C1 segment of cervical spinal cord (tissue), 14 donors: ENCODE measurements around the gene TMEM72.
"Not testable (repeated sequence)": the region's sequence is repeated elsewhere in the genome, so short reads cannot be mapped to it uniquely, and the experiment has no call there.

Experiments
- DNase-seq, 14 donors: peaks; one replicate each; lab custom pipeline; 2025; lab: John Stamatoyannopoulos, UW

Gene TMEM72

DNA sequence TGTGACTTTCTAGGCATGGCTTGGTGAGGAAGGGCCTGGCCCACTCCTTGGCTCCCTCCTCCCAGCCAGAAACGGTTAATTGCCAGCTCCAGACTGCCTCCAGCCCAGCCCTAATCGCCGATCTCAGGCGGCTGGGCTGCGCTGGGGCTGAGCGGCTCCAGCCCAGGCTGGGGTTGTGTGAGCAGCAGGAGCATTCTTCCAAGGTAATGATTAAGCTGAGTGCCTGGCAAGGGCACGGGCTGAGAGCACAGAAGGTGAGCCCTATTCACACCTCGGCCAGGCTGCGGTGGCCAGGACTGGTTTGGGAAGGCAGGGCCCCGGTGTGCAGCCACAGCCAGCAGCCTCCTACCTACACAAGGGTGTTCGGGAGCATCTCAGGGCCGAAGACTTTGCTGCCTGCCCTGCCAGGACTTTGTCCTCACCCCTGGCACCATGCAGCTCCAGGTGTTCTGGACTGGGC is at the start of gene TMEM72:
Gene TMEM72 (plus strand): TSS at position 257 of the 460 bp plus-strand sequence. CDS start 176 bp downstream, at position 433.
- DNase-seq: no peak

DNA sequence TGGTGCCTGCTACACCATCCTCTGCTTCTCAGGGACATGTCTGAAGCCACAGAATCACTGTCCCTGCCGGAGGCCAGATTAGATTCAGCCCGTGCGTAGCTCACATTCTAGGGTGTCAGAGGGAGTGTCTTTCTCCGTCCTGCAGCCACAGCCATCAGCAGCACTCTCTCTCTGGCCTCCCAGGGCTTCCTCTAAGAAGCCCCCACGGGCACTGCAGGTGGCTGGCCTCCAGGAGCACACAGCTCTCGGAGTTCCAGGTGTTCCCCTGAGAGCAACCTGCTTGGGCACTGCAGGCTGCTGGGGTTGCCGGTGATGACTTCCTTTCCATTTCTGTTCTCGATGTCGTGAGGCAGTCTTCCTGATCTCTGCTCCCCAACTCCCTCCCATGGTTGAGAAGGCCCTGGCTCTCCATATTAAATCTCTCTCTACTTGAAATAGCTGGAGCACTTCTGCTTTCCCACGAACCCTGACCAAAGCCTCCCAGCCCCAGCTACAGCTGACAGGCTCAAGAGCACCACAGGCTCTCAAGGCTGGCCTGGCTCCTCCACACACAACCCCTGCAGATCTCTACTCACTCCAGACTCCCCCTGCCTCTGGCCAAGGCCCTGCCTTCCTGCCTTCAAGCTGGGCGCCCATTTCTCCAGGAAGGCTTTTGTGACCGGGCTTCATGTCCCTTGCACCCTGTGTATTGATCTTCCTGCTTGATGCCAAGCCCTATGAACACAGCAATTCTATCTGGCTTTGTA is 49.0 kb upstream of the TMEM72 start:
- DNase-seq: no peak

DNA sequence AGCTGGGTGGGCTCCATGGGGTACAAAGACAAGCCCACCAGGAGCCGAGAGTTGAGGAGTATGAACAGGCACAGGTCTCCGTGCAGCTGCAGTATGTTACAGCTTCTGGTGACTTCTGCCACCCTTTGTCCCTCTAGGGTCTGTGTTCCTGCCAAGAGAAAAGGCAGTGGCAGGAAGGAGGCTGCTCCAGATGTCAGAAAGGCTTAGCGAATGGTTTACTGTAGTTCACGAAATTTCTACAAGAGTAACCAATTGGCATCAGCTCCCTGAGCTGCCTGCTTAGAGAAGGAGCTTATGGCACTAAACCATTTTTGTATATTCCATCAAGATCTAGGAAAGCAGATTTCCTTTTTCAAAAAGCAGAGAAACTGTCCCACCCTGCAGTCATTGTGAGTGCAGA is 48.2 kb upstream of the TMEM72 start:
- no peak for DNase-seq

DNA sequence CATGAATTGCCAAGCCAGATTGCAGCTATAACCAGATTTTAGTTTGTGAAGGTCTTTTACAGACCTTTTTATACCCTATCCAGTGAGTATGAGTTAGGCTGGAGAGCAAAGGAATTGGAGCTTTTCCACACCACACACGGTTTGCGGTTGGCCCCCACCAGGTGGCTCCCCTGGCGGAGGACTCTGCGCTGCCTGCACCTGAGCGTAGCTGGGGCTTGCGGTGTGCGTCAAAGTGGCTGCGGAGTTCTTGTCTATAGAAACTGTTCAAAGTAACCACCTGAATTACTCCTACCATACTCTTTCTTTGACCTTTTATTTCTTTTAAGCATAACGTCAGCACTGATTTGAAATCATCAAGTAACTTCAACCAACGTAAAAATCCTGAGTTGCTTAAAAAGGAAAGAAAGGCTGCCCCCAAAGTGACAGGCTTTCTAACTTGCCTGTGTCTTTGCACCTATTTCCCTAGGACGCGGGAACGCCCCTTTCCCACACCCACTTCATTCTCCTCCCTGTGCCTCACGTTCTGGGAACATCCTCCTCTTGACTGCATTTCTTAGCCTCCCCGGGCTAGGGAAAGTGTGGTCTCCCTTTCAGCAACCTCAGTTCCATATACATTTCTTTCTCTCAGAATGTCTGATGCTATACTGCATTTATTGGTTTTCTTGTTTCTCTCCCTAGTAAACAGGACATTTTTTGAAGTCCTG is 47.6 kb upstream of the TMEM72 start:
- DNase-seq: no peak

DNA sequence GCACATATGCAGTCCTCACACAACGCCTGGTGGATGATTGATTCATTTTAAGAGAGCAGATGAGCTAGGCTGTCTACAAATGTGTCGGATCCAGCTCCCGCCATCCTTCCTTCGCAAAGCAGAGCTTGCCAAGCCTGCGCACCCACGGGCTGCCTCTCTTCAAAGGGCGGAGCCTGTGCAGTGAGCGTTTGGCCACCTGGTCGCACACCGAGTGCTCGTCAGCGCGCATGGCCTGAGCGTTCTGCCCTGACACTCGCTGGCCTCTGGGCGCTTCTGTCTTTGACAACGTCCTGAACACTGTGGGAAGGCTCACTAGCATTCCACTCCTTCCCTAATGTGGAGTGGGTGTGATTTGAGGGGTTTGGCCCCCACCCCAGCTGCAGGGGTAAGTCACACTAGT is 47.1 kb upstream of the TMEM72 start:
- DNase-seq: peak in 1 of 14 donors; percentile 66

DNA sequence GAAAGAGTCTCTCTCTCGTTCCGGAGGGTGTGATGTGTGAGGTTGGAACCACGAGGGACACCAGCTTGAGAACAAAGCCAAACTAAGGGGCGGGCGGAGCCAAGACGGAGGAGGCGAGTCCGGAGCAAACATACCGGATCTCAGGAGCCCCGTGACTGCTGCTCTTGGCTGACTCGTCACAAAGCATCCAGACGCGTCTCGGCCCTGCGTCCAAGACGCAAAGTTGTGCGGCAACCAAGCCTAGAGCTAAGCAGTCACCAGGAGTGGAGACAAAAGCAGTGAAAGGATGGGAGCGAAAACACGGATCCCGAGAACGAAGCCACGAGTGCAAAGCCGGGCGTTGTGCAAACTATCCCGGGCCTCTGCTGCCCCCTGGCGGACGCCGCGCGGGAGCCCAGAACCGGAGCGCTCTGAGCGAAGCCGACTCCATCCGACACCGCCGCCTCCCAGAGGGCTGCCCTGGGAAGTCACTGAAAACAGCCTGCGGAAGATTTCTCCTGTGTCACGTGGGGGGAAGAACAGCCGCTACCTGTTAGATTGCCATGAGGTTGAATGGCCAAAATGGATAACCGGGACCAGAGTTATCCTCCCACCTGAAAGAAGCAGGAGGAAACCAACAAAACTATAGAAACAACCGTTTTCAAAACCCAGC is 46.4 kb upstream of the TMEM72 start:
- DNase-seq: peak; percentile 22 to 89 (median 76)

DNA sequence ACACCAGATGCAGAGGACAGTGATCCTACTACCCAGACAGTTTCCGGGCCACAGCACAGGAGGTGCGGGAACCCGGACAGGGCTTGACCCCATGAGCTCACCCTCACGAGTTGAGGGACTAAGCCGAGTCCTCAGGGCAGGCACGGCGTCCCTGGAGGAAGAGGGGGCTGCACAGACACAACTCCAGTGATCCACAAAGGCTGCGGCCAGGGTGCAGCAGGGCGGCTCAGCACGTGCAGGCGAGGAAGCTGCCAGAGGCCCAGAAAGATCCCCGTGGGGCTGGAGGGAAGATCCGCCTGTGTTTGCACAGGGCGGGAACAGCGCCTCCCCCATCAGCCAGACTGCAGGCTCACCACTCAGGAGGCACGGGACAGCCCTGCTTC is 45.9 kb upstream of the TMEM72 start:
- no peak for DNase-seq

DNA sequence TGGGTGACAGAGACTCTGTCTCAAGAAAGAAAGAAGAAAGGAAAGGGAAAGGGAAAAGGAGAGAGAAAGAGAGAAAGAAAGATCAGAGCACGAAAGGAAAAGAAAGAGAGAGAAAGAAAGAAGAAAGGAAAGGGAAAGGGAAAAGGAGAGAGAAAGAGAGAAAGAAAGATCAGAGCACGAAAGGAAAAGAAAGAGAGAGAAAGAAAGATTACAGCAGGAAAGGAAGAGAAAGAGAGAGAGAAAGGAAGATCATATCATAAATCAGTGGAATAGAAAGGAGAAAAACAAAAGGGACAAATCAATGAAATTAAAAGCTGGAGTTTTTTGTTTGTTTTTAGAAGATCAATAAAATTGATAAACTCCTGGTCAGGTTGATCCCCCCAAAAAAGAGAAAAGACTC is 44.8 kb upstream of the TMEM72 start:
- not testable (repeated sequence) for DNase-seq

DNA sequence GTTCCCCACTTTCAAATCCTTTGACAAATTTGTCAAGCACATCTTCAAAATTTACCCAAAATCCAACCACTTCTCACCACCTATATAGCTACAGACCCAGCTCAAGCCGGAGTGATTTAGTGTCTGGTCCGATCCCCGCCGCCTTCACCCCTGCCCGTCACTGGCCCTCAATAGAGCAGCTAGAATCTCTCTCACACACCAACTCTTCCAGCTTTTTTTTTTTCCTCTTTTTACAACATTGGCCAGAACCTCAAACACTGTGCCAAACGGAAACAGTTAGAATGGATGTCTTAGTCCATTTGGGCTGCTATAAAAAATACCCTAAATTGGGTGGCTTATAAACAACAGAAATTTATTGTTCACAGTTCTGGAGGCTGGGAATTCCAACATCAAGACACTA is 41.1 kb upstream of the TMEM72 start:
- no peak for DNase-seq

DNA sequence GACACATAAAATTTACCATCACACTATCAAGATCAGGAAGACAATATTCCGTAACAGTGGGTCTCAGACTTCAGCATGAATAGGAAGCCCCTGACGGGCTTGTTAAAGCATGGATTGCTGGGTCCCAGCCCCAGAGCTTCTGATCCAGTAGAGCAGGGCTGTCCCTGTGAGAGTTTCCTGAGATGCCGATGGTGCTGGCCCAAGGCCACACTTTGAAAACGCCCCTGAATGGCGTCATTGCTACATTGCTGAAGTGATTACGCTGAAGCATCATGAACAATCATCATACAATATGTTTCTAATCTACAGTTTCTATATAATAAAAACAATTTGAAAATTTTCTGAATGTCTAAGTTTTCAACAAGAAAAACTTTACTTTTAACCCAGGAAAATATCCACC is 38.0 kb upstream of the TMEM72 start:
- no peak for DNase-seq

DNA sequence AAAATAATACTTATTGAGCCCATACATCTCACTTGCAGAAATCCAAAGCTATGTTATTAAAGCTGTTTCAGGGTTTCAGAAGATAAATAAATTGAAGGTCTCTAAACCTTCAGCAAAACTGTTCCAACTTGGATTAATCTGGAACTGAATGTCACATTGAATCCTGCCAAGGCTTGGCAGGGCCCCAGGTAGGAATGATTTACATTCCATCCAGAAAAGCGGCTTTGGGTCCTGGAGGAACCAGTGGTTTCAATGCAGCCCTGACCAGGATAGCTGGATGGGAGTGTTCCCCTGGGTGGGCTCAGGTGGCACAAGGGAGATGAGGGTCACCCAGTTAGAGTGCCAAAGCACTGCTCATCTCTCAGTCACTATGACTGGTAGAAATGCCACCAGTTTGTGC is 37.0 kb upstream of the TMEM72 start:
- no peak for DNase-seq

DNA sequence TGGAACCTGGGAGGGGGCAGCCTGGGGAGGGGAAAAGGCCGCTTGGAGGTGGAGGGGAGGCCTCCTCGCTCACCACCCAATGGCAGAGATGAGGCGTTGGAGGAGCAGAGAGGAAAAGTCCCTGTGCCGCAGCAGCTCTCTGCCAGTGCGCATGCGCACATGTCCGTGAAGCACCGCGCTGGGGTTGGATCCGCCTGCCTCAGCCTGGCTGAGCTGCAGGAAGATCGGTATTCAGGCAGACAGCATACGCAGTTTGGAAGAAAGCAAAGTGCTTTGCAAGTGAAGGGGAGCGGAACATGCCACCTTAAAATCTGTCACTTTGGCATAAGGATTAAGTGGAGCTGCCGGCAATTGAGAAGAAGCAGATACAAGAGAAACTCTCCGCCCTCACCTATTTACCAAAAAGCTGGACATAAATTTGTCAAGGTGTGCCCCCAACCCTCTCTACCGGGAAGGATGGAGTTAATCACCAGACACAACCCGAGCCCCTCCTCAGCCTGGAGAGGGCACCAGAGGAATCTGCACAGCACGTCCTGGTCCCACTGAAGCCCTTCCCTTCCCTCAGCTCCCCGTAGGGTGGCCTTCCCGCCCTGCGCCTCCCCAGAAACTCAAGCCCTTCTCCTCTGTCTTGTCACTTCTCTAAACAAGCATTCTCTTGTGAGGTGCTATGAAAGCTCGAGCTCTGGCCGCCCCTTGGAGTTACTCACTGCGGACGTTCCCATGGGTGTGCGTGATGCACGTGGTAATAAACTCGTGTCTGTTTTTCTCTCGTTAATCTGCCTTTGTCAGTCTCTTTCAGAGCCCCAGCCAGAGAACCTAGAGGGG is 32.2 kb upstream of the TMEM72 start:
- peak; percentile 31 to 94 (median 80) for DNase-seq

DNA sequence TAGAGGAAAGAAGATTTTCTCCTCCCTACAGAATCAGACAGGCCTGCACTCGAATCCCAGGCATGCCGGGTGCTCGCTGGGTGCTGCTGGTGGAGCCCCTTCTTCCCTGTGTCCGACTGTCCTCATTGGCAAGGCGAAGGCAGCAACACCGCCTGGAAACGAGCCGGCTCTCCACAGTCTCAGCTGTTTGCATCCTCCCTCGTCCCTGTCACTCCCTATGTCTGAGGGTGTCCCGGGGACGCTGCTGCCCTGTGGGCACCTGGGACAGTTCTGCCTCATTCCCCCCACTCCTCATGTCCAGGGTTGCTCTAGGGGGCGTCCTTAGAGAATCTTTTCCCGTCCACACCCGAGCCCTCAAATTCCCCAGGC is 31.6 kb upstream of the TMEM72 start:
- DNase-seq: no peak

DNA sequence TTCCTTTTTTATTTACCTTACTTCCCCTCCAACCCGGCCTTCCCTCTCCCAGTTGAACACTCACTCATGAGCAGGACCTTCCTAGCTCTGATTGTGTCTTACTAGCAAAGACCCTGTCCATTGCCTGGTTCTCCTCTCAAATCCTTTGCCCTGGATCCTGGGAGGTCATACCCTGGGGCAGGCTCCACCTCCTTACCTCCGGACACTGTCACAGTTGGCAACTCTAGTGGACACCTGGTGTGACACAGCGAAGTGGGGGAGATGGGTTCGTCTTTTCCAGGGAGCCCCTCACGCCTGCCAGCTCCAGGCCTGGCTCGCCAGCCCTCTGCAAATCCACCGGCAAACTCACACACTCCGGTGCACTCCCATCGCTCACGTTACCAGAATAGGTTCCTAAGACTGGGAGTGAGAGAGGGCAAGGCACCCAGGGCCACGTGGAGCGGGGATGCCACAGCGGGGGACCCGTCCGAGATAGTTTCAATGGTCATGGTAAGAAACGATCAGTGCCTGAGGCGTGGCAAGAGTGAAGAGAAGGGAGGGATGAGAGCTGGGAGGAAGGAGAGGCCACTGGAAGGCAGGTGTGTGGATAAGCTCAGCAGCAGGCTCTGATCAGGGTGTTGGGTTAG is 30.9 kb upstream of the TMEM72 start:
- peak in 1 of 14 donors; percentile 5 for DNase-seq

DNA sequence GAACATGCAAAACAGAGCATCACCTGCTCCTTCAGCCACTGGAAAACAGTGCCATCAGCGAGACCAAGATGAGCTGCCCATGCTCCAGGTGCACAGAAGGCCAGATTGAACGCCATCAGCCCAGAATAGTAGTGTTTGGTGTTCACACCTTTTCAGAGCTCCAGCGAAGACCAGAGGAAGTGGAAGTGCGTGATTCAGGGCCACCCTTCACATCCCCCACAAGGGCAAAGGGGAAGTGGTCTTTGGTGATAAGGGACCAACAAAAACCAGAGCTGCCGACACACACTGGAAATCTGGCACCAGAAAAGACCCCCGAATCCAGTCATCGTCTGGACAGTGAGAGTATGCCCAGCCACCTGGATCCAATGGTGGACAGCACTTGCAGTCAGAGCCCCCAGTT is 29.5 kb upstream of the TMEM72 start:
- DNase-seq: no peak

DNA sequence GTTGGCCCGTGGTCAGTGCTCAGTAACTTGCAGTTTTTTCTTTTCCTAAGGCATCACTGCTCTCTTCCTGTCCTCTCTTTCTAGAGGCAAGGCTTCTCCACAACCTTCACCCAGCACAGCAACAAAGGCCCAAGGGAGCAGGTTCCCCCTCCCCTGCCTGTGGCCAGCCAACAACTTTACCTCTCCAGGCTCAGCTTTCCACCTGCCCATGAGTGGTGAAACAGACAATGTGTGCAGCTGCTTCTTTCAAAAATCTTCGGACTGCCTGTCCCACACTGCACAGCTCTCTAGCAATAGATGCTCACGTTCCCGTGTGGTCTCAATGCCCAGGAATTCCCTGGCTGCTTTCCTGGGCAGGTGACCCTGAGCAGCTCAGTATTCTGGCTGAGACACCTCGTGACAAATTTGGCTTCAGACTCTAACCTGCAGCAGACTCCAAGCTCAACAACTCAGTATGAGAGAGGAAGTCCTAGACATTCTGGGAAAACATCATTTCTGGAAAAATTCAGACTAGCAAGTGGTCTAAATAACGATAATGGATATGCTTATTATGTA is 28.9 kb upstream of the TMEM72 start:
- DNase-seq: no peak

DNA sequence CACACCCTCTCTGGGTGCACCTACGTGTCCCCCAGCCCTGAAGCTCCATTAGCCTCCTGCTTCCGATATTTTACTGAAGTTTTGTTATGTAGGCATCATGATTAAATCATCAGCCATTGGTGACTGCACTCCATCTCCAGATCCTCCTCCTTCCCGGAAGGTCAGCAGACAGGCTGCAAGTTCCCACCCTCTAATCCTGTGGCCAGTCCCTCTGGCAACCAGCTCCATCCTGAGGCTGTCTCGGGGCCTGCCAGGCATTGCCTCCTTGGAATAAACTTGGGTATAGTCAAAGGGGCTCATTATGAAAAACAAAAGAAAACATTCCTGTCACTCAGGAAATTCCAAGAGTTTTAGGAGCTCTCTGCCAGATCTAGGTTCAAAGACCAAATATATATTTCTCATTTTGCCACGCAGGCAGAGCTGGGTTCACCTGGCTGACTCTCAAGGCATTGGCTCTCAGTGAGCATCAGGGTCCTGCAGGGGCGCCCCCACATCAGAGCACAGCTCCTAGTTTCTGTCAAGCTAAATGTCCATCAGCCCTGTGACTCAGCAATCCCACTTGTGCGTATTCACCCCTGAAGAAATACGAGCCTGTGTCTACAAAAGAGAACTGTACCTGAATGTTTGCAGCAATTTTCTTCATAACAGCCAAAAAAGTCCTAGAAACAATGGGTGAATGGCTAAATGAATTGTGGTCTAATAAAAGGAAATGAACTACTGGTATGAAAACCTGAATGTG is 27.4 kb upstream of the TMEM72 start:
- no peak for DNase-seq

DNA sequence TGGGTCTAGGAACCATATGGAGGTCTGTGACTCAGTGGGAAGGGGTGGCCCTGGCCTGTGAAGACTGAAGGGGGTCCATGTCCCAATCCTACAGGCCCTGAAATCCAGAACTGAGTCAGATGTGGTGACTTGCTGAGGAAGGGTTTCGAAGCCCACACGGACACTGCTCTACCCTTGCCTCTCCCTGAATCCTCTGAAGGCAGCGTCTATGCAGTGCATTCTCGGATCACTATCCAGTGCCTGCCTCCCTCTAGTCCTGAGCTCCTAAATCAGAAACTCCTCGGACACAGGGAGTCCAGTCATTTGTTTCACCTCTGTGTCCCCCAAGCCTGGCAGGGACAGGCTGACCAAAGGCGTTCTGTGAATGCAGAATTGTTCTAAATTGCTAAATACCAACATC is 25.4 kb upstream of the TMEM72 start:
- no peak for DNase-seq

DNA sequence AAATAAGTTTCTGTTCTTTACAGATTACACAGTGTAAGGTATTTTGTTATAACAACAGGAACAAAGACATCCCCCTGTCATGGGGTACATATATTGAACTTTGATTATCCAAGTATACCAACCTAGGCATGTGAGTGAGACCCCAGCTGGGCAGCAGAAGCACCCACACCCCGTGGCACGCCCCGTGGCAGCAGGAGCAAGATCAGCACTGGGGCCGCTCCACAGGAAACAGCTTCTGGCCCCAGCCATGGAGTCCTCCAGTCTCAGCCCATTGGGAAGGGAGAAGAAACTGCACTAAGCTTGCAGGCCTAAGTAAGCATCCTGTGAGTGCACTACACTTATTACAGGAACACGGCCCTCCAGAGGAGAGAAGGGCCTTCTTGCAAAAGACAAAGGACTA is 24.2 kb upstream of the TMEM72 start:
- DNase-seq: no peak

DNA sequence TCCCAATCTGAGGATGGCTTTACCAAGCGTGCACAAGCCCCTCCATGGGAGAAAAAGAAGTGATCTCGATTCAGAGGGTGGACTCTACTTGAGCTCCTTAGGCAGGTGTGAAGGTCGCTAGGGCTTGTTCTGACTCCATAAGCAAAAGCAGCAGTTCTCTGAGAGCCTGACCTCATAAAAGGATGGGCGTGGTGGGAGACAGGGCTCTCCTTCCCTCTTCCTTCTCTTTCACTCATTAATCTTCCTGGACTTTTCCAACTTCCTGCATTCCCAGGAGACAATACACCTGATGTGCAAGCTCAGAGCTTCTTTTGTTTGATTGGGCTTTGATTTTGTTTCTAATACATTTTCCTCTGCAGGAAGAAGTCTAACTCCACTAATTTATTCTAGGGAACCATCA is 22.3 kb upstream of the TMEM72 start:
- DNase-seq: no peak
